Inferior parietal cortex (tissue), 1 donor: ENCODE measurements around the gene LIN7A.

Experiments used
- DNase-seq: peaks from one replicate; pipeline ENCODE4 v3.0.0-alpha.2; 2016; ENCODE audit errors: extremely low spot score

The LIN7A gene, protein sequence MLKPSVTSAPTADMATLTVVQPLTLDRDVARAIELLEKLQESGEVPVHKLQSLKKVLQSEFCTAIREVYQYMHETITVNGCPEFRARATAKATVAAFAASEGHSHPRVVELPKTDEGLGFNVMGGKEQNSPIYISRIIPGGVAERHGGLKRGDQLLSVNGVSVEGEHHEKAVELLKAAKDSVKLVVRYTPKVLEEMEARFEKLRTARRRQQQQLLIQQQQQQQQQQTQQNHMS

DNA sequence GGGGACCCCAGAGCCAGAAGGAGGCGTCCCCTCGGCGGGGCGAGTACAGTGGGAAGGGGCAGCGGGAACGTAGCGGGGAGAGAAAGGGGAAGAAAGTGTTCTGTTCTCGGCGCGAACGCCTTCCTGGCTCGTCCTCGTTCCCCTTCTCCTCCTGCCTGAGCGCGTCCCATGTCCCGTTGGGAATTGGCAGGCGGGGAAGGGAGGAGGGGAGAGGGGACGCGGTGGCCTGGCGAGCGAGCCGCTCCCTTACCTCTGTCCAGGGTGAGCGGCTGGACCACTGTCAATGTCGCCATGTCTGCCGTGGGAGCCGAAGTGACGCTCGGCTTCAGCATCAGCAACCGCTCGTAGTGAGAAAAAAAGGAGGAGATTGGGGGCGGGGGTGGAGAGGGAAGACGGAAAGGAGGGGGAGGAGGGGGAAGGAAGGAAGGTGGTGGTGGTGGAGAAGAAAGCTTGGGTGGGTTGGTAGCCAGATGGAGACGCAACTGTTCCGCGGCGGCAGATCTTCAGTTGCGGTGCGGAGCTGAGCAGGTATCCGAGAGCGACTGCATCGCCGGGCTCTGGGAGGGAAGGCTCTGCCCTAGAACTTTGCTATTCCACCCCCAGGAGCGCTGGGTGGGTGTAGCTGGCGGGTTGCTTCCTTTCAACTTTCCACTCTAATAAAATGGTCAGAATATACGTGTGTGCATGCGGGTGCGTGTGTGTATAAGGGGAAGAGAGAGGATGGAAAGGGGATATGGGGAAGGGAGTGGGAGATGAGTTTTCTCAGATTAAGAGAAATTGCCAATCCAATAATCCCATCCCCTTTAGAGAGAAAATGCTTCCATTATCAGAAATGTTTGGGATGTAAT, at the start of gene LIN7A:
TSS of gene LIN7A (minus strand) at position 544 of the 848 bp plus-strand sequence. CDS start at position 332, 212 bp downstream.
- no peak for DNase-seq

DNA sequence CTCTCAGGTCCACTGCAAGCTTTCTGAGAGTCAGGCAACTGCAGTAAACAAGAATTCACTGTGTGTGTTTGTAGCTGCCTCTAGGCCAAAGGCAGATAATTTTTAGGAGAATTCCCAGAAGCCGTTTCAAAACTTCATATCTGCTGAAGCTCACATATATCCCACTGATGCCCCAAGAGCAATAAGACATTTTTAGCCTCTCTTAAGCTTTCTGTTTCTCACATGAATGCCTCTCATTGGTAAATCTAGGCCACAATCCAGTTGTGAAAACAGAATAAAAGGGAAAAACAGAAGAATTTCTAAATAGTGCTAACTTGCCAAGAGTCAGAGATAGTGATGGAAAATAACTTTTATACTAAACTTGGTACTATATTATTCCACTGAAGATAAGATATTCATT, 48.5 kb upstream of the LIN7A start:
- DNase-seq: no peak

DNA sequence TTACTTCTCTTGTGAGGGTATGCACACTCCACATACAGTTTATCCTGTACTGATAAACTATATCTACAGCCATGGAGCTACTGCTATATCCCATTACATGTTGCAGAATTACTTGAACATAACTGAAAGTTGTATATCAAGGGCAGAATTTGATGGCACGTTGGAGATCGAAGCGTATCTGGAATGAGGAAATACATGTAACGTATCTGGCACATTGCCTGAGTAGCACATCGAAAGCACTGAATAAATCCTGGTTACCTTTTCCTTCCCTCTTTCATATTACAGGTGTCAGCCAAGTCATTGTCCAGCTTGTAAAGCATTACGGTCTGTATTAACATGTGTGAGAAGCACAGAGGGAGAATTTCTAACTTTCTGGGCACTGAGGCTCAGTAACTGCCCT, 42.1 kb upstream of the LIN7A start:
- DNase-seq: no peak

DNA sequence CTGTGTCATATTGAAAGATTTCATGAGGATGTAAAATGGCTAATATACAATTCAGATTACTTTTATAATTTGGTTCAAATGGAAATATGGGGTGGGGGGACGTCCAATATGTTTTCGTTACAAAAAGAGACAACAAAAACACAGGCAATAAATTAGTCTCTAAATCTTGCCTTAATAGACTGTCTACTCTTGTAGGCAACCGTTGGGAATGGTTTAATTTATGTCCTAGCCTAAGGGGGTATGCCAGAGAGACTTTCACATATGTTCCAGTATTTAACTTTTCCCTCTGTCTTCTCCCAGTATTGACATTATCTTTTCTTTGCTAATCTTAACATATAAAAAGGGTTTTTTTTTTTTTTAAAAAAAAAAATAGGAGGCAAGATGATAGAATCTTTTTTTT, 41.5 kb upstream of the LIN7A start:
- no peak for DNase-seq

DNA sequence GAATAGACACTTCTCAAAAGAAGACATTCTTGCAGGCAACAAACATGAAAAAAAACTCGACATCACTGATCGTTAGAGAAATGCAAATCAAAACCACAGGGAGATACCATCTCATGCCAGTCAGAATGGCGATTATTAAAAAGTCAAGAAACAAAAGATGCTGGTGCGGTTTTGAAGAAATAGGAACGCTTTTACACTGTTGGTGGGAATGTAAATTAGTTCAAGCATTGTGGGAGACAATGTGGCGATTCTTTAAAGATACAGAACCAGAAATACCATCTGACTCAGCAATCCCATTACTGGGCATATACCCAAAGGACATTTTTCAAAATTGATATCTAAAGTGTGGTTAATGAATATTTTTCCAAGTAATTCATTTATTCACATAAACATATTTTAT, 39.6 kb upstream of the LIN7A start:
- no peak for DNase-seq

DNA sequence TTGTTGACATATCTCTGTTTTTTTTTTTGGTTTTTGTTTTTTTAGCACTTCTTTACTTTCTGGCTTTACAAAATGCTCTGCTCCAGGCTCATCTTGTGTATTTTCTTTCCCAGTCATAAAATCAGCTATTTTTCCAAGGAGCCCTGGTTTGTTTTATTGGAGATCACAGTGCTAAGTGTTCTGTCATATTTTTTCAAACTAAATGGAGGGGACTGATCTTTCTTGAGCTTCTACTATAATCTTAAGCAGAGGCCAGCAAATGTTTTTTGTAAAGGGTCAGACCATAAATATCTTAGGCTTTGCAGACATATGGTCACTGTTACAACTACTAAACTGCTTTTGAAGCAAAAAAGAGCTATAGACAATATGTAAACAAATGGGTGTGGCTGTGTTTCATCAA, 30.6 kb upstream of the LIN7A start:
- no peak for DNase-seq

DNA sequence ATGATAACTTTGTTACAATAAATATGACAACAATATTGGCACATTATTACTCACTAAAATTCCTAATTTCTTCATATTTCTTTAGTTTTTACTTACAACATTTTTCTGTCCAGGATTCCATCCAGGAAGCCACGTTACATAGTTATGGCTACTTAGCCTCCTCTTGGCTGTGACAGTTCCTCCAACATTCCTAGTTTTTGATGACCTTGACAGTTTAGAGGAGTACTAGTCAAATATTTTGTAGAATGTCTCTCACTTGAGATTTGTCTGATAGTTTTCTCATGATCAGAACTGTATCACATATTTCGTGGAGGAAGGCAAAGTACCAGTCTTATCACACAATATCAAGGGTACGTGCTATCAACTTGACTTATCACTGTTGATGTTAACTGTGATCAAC, 29.8 kb upstream of the LIN7A start:
- DNase-seq: no peak

DNA sequence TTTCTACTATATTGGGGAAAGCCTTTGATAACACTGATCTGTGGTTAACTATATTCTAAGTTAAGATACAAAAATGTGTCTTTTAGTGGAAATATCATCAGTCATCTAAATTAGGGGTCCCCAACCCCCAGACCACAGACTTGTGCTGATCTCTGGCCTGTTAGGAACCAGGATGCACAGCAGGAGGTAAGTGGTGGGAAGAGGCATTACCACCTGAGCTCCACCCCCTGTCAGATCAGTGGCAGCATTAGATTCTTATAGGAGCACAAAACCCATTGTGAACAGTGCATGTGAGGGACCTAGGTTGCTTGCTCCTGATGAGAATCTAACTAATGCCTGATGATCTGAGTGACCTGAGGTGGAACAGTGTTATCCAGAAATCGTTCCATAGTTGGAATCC, 28.3 kb upstream of the LIN7A start:
- no peak for DNase-seq

DNA sequence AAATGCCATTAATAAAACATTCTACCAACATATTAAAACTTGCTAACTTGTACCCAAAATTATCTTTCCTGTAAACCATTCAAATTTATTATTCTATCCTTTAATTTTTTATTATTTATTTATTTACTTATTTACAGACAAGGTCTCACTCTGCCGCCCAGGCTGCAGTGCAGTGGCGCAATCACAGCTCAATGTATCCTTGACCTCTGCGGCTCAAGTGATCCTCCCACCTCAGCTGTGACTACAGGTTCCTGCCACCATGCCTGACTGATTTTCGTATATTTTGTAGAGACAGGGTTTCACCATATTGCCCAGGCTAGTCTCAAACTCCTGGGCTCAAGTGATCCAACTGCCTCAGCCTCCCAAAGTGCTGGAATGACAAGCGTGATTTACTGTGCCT, 20.4 kb upstream of the LIN7A start:
- DNase-seq: no peak

DNA sequence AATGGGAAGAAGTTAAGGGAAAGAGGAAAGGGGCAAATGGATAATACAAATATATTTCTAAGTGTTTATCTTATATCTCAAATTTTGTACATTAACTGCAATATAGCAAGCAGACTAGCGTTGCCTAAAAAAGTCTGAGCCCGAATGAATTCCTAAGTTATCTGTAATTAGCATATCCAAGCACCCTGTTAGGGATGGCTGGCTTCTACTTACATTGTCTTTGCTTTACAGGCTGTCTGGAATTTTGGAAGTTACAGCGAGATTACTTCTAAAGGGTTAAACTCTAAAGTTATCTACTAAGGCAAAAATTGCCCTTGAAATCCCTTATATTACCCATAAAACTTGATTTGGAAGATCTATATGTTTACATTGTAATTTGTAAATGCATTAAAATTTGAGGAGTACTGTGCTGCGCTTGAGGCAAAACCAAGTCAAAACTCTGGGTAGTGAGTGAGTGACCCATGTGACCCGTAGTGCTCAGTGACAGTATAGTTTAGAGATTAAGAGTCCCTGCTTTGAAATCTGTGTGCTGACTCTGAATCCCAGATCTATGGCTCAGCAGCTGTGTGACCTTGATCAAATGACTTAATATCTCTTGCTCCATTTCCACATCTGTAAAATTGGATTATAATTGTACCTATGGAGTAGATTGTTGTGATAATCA, 17.3 kb upstream of the LIN7A start:
- no peak for DNase-seq

DNA sequence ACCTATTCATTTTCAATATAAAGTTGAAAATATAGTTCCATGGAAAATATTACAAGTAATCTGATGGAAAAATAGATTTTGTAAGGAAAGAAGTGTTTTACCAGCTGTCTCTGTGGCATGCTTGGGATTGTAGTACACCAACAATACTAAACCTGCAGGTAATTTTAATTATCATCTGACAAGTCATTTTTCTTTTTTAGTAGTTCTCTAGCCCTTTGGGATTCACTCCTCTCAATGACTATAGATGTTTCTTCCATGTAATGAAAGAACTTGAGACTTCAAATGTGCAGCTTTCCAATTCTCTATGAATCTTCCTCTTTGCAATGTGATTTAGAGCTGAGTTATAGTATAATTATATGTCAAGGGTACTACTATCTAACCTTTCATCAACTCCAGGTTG, 14.7 kb upstream of the LIN7A start:
- no peak for DNase-seq

DNA sequence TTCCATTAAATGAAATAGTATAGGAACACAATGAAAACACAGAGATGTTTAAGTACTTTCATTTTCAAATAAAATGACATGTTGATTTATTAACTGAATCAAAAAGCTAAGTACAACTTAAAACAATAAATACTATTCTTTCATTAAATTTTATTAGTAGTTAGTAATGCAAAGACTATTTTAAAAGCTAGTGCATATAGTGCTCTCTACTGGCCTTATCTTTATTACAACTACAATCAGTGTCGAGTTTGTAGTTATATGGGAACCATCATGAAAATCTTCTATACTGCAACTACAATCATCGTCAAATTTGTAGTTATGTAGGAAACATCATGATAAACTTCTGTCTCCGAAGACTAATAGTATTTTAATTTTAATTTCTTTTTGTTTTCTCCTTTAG, 8.9 kb upstream of the LIN7A start:
- no peak for DNase-seq

DNA sequence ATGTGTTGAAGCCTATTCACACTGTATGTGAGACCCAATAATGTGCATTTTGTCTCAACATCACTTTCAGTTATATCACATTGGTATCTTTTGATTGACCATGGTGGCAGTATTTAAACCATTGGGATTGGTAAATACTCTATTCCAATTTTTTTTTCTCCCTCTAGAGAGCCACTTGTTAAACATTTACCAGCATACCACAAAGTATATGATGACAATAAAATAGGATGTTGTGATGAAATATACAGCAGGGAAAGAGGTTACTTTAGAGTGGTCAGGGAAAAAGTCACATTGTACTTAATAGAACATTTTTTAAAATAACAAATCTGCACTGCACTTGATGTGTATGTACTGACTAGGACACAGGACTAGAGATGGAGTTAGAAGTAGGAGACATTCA, 5.6 kb upstream of the LIN7A start:
- DNase-seq: no peak

DNA sequence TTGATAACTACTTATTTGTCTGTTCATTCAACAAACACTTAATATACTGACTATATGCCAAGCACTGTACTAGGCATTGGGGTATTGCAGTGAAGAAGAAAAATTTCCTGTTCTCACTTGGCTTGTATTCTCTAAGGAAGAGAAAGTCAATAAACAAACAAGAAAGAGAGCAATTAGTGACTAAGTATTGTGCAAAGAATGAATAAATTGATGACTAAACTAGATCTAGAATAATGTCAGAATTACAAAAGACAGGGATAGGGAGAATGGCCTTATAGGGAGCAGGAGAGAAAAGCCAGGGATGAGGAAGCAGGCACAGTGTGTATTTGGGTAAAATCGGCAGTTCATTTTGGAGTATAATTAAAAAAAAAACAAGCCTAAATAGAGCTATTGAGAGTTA, 4.2 kb upstream of the LIN7A start:
- no peak for DNase-seq

DNA sequence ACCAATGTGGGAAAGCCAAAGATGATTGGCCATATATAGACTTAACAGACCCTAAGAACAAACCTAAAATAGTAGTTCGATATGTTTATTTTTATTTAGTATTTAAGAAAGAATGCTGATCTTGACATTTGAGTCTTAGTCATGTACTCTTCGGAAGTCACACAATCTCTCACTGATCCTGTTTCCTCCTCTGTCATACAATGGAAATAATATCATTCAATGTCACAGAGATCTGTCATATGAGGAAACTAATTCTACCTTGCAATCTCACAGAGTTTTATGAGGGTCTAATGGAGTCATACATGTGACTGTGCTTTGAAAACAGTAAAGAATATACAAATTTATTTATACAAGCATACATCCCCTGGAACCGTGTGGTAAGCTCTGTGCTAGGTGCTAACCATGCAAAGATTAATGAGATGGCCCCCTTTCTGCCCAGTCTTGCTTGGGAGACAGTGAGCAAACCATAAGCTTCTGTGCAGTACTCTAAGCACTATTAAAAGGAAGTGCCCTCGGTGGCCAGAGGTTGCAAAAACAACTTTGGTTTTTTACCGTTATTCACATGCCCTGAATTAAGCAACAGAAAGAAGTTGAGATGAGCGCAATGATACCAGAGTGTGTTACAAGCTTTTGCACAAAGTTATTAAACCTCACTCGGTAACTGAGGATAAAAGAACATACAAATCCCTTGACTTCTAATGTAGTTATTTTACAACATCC, 1.7 kb upstream of the LIN7A start:
- DNase-seq: no peak

DNA sequence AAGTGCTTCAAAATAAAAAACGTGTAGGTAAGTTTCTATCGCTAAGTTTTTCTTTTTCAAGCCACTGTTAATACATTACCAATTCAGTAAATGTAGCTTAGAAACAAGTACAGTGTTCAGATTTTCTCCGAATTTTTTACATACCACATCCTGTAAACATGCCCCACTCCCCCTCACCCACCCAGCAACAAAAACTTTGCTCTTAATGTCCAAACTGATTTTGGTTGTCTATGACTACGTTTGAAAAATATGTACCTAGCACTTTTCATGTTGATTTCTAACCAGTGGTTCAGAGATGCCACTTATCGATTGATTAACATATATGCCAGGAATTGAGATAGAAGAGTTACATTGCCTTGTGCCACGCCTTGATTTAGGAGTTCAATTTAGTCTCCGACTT, 663 bp upstream of the LIN7A start:
- no peak for DNase-seq

DNA sequence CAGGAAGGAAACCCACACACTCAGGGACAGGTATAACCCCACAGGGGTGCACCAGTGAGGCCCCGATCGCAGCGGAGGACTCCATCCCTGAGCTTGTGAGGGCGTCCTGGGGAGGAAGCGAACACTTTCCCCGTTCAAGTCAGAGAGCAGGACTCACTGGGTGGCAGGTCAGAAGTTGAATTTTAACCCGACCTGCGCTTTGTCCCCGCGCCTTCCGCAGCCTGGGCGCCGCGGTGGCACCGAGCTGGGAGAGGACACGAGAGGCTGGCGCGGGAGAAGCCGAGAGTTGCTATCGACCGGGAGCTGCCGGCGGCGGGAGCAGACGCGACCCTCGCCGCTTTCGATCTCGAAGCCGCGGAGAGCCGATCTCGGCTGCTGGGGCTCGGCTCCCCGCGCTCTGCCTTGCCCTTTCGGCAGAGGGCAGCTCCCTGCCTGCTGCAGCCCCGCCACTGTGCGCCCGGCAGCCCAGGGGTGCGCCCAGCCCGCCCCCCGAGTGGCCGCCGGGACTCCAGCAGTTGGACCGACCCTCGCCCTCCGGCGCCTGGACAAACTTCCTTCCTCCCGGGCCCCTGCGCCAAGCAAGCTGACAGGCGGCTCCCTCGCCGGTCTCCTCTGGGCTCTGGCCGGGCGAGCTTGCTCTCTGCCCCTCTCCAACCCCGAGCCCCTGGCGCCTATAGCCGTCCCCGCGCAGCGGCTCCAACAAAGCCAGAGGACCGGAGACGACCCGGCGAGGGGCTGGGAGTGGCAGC, 918 bp downstream of the LIN7A start:
- DNase-seq: no peak

DNA sequence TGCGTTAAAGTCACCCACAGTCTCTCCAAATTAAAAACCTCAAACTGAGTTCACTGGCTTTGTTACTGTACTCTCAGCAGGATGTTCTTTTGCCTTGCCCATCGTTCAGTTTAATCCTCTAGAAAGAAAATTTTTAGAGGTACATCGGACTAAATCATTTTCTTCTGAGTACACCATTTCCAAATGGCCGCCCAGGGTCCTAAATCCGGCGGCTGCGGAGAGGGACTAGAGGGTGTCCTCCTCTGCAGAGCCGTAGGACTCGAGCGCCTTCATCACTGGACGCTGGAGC, 1.4 kb downstream of the LIN7A start:
- no peak for DNase-seq

DNA sequence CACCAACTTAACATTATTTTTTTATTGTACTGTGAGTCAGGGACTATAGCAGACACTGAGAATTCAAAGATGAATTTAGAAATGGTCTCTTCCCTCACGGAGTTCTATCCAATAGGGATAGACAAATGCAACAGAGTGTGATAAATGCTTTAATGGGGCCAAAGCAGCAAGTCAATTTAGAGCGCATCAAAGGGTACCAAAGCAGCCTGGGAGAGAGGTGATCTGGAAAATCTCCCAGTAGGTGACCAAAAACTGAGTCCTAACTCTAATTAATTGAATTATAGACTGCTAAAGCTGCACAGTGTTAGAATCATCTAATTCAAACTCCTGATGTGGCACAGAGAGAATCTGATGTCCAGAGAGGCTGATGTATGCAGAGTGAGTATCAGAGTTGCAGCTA, 2.6 kb downstream of the LIN7A start:
- DNase-seq: no peak

DNA sequence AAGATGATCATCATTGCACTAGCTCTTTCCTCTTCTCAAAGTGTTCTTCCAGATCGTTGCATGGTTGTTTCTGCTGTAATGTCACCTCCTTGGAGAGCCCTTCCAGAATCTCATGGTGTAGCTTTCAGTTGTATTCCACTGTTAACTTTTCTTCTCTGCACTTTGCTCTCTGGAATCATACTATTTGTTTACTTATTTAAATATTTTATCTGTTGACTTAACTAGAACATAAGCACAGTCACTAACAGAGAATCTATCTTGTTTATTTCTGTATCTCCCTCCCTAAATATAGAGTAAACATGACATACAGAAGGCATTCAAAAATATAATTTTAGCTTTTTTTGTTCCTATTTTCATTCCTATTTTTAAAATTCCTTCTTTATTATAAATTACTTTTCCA, 11.8 kb downstream of the LIN7A start:
- no peak for DNase-seq

DNA sequence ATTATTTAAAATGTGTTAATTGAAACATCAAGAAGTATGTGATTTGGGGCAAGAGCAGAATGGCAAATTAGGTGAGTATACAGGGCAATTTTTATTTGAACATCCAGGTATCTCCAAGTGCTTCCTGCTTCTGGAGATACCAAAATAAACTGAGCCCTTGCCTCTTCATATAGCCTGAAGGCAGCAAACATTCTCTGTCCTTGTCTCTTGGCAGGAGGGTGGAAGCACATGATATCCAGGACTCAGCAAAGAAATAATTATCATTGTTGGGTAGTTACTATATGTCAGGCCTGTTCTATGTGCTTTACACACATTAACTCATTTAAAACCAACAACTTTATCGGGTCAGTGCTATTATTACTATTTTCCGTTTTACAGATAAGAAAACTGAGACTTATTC, 12.5 kb downstream of the LIN7A start:
- DNase-seq: no peak

DNA sequence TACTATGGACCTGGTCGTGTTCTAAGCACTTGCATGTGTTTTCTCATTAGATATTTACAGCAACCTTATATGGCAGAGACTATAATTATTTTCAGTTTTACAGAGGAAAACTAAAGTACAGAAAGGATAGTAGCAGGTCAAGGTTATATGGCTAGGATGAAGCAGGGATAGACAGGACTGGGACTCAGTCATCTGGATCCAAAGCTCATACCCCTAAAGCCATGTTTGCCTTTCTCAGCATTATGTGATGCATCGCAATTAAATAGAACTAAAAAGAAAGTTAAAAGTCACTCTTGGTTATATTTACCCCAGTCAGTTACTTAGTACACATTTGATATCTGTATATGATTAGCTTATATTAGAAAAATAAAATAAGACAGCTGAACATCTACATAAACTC, 13.3 kb downstream of the LIN7A start:
- no peak for DNase-seq
